Colonic mucosa (tissue), 4 donors: Measurements from ENCODE around the gene FAM236D. TPM values are rescaled to one million over a fixed set of nuclear protein-coding genes. Genes with fewer than 3 reads are reported as not detected.
"Not testable (repeated sequence)": the region's sequence is repeated elsewhere in the genome, so short reads cannot be mapped to it uniquely, and the experiment has no call there.

Source experiments
- DNase-seq: peaks from one replicate; pipeline ENCODE4 v3.0.0-alpha.2; 2020
- H3K27ac ChIP-seq: fragments of 200-600 bp; one replicate; pipeline ENCODE4 v1.8.0; 2021
- H3K27me3 ChIP-seq: fragments of 200-600 bp; one replicate; pipeline ENCODE4 v1.8.0; 2021
- H3K36me3 ChIP-seq: fragments of 200-600 bp; one replicate; pipeline ENCODE4 v1.8.0; 2021
- H3K4me1 ChIP-seq: fragments of 200-600 bp; one replicate; pipeline ENCODE4 v1.8.0; 2021; ENCODE audit warnings: mild to moderate bottlenecking
- H3K4me3 ChIP-seq: fragments of 200-600 bp; one replicate; pipeline ENCODE4 v1.8.0; 2021
- H3K9ac ChIP-seq, 2 donors: one replicate each; pipeline ENCODE4 v1.7.0; 2013; ENCODE audit warnings: control low read depth in 2 of 2, low read depth in 2 of 2, low read length in 2 of 2
- H3K9me3 ChIP-seq: fragments of 200-600 bp; one replicate; pipeline ENCODE4 v1.8.0; 2021
- intact Hi-C: fragments of 100-400 bp; cut with DNase I; formaldehyde crosslinking; loops from one replicate; pipeline ENCODE4 v1.14.1; 2022
- total RNA-seq, 2 donors: library from RNA; stranded (reverse); fragmentation: NEBNext Ultra II Directional in 1 of 2; extraction: Animal tissue kit (Norgen Biotek cat#: 25700) in 1 of 2; gene quantifications; one replicate each; pipeline ENCODE4 v1.2.1, GENCODE V29; 2021
- donor health status: healthy.
- donor health status: DM: no; HTN: no; CAD: no.
- donor health status: DM: no; HTN: no; CAD: no.

FAM236D gene
- not detected for total RNA-seq

DNA sequence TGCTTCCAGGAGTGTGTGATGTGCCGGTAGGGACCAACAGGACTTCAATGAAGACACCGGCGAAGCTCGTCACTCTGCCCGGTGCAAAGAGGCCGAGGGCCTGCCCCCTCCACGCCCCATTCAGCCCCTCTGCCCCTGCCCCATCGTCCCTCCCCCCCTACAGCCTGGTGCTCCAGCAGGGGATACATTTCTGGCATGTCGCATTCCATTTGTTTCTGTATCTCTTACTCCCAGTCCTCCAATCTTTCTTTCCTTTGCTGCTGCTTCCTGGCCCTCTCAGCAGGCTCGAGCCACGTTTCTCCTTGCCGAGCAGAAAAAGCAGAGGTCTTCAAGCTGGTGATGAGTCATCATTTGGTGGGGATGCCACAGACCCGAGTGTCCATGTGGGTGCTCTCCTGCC is at the start of gene FAM236D:
Gene FAM236D (minus strand): TSS at position 101 of the 400 bp plus-strand sequence. CDS start 100 bp downstream, at position 1.
- H3K4me1 ChIP-seq, H3K4me3 ChIP-seq, H3K9ac ChIP-seq, intact Hi-C loops, DNase-seq, H3K9me3 ChIP-seq, H3K27ac ChIP-seq, H3K36me3 ChIP-seq, H3K27me3 ChIP-seq: not testable (repeated sequence)

DNA sequence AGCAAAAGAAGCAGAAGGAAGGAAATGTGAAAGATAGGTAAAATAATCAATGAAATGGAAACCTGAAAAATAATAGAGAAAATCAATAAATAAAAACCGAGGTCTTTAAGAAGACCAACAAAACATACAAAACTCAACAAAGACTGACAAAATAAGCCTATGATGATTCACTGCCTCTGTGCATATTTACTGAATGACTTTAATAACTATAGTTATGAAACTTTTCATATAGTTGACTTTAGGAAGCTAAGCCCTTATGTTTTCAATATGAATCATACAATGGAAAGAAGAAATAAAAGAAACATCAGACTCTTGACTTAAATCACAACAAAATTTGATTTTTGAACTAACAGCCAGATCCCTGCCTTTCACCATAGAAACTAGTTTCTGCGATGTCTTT is 29.5 kb upstream of the FAM236D start:
- DNase-seq, H3K27me3 ChIP-seq, H3K9me3 ChIP-seq, H3K4me1 ChIP-seq, H3K27ac ChIP-seq, intact Hi-C loops, H3K36me3 ChIP-seq, H3K9ac ChIP-seq, H3K4me3 ChIP-seq: not testable (repeated sequence)

DNA sequence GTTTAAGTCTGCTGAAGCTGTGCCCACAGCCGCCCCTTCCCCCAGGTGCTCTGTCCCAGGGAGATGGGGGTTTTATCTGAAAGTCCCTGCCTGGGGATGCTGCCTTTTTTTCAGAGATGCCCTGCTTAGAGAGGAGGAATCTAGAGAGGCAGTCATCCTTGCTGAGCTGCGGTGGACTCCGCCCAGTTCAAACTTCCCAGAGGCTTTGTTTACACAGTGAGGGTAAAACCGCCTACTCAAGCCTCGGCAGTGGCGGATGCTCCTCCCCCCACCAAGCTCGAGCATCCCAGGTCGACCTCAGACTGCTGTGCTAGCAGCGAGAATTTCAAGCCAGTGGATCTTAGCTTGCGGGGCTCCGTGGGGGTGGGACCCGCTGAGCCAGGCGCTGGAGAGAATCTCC is 22.7 kb upstream of the FAM236D start:
- H3K4me1 ChIP-seq, H3K9me3 ChIP-seq, H3K27ac ChIP-seq, H3K9ac ChIP-seq, intact Hi-C loops, DNase-seq, H3K36me3 ChIP-seq, H3K4me3 ChIP-seq, H3K27me3 ChIP-seq: not testable (repeated sequence)

DNA sequence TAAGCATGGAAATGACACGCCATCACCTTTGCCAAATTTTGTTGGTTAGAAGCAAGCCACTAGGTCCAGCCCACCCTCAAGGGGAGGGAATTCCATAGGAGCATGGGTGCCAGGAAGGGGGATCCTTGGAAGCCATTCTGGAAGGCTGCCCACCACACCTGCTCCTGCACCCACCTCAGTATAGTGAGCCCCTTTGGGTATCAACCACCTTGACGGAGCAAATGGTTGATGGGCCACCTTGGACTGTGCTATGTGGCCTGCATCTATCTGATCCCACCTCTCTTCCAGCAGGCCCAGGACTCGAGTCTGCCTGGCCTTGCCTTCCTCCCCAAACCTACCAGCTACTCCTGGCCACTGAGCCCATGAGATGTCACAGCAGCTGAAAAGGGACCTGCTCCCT is 17.6 kb downstream of the FAM236D start:
- H3K4me1 ChIP-seq, H3K36me3 ChIP-seq, DNase-seq, H3K9ac ChIP-seq, H3K27ac ChIP-seq, intact Hi-C loops, H3K4me3 ChIP-seq, H3K27me3 ChIP-seq, H3K9me3 ChIP-seq: not testable (repeated sequence)

DNA sequence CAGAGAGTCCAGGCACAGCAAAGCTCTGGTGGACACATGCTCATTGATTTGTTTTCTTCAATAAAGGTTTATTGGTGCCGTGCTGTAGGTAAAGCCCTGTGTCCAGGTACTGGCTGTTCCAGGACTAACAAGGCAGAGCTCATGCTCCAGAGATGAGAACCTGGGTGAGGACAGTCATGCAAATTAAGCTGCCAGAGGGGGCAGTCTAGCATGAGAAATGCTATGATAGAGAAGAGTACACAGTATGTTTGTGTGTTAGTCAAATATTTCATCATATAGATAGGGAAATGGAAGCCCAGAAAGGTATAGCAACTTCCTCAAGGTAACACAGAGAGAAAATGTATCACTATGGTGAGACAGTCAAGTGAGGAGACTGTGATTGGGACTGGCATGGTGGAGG is 19.9 kb downstream of the FAM236D start:
- H3K27me3 ChIP-seq, DNase-seq, H3K9me3 ChIP-seq, H3K4me1 ChIP-seq, H3K27ac ChIP-seq, H3K4me3 ChIP-seq, intact Hi-C loops, H3K9ac ChIP-seq, H3K36me3 ChIP-seq: not testable (repeated sequence)

DNA sequence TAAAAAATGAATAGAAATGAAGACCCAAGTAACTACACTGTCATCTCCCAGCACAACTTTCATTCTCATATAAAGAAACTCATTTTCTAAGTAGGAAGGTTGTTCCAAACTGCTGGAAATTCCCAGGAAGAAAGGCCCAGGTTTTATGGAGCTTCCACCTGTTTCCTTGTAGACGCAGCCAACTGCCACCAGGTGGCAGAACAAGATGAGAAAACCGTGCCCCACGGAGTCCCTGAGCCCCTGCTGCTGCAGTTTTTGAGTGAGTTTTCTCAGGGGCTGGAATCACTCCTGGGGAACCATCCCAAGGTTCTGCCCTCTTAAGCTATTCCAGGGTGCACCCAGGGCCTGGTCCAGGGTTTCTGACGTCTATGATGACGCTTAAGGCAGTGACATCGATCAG is 24.0 kb downstream of the FAM236D start:
- H3K4me1 ChIP-seq, H3K9me3 ChIP-seq, H3K36me3 ChIP-seq, H3K27ac ChIP-seq, H3K9ac ChIP-seq, intact Hi-C loops, H3K4me3 ChIP-seq, H3K27me3 ChIP-seq, DNase-seq: not testable (repeated sequence)

DNA sequence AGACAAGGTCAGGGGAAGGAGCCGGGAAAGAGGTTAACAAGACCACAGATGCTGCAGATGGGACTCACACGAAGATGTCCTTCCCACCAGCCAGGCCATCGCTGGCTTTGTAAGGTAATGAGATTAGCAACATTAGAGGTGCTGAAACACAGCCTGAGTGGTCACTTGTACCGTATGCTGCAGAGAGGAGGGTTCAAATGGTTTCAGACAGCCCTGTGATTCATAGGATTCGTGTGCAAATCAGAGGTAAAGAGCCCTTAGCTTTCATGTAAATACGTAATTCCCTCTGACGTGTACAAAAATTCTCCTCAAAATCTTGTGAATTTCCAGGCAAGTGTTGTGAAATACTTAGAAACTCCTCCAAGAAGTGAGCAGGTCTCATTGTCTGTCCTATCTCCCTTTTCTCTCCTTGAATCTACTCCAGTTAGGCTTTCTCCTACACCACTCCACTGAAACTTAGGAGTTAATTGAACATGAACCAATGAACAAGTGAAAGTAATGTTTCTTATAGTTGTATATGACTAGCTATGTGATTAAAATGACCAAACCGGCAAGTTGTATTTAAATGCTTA is 24.6 kb downstream of the FAM236D start:
- H3K27me3 ChIP-seq, H3K4me1 ChIP-seq, DNase-seq, H3K9ac ChIP-seq, H3K27ac ChIP-seq, H3K9me3 ChIP-seq, H3K36me3 ChIP-seq, intact Hi-C loops, H3K4me3 ChIP-seq: not testable (repeated sequence)

DNA sequence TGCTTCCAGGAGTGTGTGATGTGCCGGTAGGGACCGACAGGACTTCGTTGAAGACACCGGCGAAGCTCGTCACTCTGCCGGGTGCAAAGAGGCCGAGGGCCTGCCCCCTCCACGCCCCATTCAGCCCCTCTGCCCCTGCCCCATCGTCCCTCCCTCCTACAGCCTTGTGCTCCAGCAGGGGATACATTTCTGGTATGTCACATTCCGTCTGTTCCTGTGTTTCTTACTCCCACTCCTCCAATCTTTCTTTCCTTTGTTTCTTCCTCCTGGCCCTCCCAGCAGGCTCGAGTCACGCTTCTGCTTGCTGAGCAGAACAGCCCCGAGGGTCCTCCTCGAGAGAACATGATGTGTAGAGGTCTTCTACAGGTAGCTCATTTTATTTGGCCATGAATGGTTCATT is 25.4 kb downstream of the FAM236D start, which contains the start of gene FAM236B:
Gene FAM236B (minus strand): TSS at position 101 of the 400 bp plus-strand sequence. CDS start 100 bp downstream, at position 1.
- H3K9me3 ChIP-seq, H3K4me1 ChIP-seq, H3K4me3 ChIP-seq, intact Hi-C loops, H3K36me3 ChIP-seq, H3K27me3 ChIP-seq, H3K9ac ChIP-seq, DNase-seq, H3K27ac ChIP-seq: not testable (repeated sequence)

DNA sequence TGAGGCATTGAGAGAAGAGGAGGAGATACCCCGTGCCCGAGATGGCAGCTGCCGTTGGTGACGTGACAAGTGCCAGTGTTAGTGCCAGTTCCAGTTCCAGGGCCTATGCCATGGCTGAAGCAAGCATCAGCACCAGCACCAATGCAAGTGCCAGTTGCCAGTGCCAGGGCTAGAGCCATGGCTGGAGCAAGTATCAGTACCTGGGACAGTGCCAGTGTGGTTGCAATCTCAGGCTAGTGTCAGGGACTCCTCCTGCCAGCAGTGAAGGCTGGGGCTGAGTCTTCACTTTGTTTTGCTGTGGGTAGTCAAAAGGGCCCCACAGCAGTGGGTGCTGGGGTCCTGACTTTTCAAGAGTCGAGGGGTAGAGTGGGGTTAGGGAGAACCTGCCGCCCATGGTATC is 29.9 kb downstream of the FAM236D start:
- H3K27me3 ChIP-seq, H3K4me3 ChIP-seq, H3K9me3 ChIP-seq, H3K36me3 ChIP-seq, intact Hi-C loops, DNase-seq, H3K27ac ChIP-seq, H3K4me1 ChIP-seq, H3K9ac ChIP-seq: not testable (repeated sequence)

DNA sequence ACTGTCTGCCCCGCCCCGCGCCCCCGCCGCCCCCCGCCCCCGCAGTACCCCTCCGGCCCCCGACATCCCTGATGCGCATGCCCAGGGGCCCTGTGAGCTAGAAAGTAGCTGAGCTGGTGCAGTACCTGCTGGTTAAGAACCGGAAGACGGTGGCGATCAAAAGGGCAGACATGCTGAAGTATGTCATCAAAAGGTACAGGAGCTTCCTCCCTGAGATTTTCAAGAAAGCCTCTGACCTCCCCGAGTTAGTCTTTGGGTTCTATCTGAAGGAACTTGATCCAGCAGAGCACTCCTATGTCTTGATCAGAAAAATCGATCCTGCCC is 30.6 kb downstream of the FAM236D start:
- H3K36me3 ChIP-seq, H3K4me3 ChIP-seq, H3K4me1 ChIP-seq, H3K9ac ChIP-seq, H3K27ac ChIP-seq, intact Hi-C loops, DNase-seq, H3K27me3 ChIP-seq, H3K9me3 ChIP-seq: not testable (repeated sequence)

DNA sequence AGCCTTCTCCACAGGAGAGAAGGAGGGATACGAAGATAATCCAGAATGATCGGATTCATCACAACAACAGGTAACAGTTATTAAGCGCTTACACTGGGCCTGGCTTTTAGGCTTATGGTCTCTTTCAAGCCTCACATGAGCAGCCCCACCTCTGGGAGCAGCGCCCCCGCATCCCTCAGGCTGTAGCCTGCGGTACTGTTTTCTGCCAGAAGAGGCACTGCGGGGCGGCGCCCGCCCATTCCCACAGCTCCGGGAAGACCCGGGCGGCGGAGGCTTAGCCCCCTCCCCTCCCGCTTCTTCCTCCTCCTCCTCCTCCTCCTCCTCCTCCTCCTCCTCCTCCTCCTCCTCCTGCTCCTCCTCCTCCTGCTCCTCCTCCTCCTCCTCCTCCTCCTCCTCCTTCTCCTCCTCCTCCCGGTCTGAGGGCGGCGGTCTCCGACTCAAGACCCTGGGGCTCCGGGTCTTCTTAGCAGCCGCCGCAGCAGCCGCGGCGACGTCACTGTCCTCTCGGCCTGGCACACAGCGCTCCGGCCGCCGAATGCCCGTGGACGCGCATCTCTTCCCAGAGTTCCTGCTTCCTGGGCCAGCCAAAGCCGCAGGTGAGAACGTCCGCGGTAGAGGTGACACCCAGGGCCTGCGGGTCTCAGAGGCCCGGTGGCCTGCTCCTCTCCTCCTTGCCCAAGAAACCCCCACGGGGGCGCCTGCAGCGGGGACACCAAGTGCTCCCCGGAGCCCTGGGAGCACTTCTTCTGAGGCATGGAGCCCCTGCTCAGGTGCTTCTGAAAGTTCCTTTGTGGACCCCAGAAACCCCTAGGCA is 31.1 kb downstream of the FAM236D start, which contains the start of gene DMRTC1B:
Gene DMRTC1B (plus strand): TSS at position 238 of the 814 bp plus-strand sequence. CDS start 68,246 bp downstream, outside the sequence.
- H3K27me3 ChIP-seq, DNase-seq, H3K27ac ChIP-seq, H3K4me3 ChIP-seq, H3K9ac ChIP-seq, H3K9me3 ChIP-seq, H3K4me1 ChIP-seq, H3K36me3 ChIP-seq, intact Hi-C loops: not testable (repeated sequence)

DNA sequence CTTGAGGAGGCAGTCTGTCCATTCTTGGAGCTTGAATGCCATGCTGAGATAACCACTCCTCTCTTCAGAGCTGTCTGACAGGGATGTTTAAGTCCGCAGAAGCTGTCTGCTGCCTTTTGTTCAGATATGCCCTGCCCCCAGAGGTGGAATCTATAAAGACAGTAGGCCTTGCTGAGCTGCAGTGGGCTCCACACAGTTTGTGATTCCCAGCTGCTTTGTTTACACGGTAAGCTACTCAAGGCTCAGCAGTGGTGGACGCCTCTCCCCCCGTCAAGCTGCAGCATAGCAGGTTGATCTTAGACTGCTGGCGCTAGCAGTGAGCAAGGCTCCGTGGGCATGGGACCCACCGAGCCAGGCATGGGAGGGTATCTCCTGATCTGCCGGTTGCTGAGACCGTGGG is 47.6 kb downstream of the FAM236D start:
- H3K4me1 ChIP-seq, H3K27ac ChIP-seq, DNase-seq, H3K36me3 ChIP-seq, H3K4me3 ChIP-seq, H3K9me3 ChIP-seq, H3K9ac ChIP-seq, intact Hi-C loops, H3K27me3 ChIP-seq: not testable (repeated sequence)
